A673 (cell line): Measurements from ENCODE around the gene XYLT1.

Experiments used
- CTCF ChIP-seq: fragments of 300-800, 200-600 bp; sonication (generic); conservative IDR thresholded peaks from 2 replicates; pipeline ENCODE4 v1.5.1; 2017; ENCODE audit warnings: low read depth, mild to moderate bottlenecking, antibody characterized with exemption, low read length, moderate library complexity, mixed read lengths
- EZH2 ChIP-seq: fragments of 200-600 bp; sonication (generic); IDR thresholded peaks from 2 replicates; pipeline ENCODE4 v1.6.1; 2017; ENCODE audit warnings: borderline replicate concordance, low read depth, mild to moderate bottlenecking, mixed read lengths, antibody characterized with exemption, low read length; ENCODE audit not compliant: poor library complexity, severe bottlenecking

- TF ChIP-seq CTCF (no peak), EZH2 (no peak)
These were observed 37.7 kb downstream of the XYLT1 start for GRCh38 chr16:17432901-17433576.
